Stimulated activated CD4-positive, alpha-beta T cell treated with anti-CD3 and anti-CD28 coated beads, Interleukin-4, amount 100 ng/mL, for 48 hours (primary cell): ENCODE results near the gene PRR30.

ENCODE experiments used
- DNase-seq, 2 donors: peaks; one replicate each; pipeline ENCODE4 v3.0.0-alpha.2; 2020; ENCODE audit warnings: low read depth in 2 of 2

PRR30 gene

DNA sequence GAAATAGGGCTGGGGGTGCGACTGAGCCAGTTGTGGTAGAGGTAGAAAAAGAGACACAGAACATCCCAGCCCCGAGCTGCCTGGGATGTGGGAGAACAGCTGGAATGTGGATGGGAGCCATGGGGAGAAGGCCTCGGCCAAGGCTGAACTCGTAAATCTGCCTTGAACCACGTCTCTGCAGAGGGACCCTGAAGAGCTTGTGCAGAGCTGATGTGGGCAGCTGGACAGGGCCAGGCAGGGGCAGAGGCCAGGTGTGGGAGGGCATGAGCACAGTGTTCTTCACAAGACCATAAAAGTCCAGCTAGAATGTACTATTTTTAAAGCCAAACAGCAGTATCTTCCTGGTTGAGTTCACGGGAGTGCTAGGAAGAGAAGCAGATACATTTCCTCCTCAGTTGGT lies 15.3 kb upstream of the PRR30 start:
- no peak for DNase-seq

GRCh38 chr2:27152796-27153464 lies 13.7 kb upstream of the PRR30 start:
- no peak for DNase-seq

DNA sequence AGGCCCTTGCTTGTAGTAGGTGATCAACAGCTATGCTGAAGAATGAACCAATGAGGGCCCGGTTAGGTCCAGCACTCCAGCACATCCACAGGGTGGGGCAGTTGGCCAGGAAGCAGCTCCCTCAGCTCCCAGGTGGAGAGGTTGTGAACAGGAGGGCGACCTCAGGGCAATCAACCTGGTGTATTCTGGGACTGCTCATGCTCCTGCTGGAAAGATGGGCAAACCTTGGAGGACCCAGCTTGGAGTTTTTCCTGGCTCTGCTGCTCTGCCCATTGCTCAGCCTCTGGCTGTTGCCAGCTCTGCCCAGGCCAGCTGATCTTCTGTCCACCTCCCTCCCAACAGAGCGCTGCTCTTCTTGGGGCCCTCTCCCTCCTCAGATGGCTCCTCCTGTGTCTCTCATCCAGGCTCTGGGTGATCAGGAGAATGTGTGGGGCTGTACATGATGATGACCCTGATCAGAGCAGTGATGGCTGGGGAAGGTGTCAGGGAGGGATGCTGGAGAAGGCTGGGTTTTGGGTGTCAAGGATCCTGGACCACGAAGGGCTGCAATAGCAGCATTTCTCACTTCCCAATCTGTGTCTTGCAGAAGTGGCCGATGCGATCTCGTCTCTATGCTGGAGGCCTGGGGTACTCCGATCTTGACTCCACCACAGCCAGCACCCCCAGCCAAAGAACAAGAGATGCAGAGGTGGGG lies 13.0 kb upstream of the PRR30 start:
- DNase-seq = no peak

DNA sequence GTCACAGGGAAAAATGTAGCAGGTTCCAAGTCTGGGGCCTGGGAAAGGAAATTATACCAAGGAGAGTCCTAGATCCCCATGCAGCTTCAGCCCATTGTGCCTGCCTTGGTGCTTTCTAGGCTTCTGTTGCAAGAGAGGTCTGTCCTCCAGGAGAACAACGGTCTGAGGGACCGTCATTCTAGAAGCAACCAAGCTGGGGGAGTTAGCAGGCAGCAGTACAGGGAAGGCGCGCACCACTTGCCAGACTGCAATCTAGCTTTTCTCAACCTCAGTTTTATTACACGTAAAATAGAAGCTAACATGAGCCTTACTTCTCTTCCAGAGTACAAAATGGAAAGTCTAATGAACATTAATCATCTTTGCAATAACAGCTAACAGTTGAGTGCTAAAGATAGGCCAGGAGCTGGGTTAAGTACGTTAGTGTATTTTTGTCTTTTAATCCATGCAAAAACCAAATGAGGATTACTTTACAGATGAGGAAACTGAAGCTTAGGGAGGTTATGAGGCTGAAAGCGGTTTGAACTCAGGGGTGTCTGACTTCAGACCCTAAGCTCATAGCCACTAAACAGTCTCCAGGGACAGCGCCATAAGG lies 11.5 kb upstream of the PRR30 start:
- no peak for DNase-seq

GRCh38 chr2:27149570-27150405 lies 10.6 kb upstream of the PRR30 start:
- DNase-seq = no peak

- DNase-seq = no peak
Measured at GRCh38 chr2:27148801-27149439, 9.7 kb upstream of the PRR30 start, which contains the start of gene TCF23. TSS of gene TCF23 (plus strand) at chr2:27149004. CDS start at chr2:27149134, 130 bp downstream.

DNA sequence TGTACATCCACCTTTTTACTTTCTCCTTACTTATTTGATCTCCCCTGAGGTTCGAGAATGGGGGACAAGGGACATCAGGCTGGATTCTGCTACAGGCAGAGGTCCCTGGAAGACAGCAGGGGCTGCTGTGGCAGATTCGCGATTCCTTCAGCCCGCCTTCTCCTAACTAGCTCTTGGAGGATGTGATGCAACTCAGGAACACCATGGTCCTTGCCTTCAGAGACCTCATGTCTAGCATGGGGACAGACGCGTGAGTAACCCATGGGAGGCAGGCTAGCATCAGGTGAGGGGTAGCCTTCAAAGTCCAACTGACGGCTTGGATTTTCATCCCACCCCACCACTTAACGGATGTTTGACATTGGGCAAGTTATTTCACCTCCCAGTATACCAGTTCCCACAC lies 8.7 kb upstream of the PRR30 start:
- DNase-seq = no peak

GRCh38 chr2:27145682-27146081 lies 6.5 kb upstream of the PRR30 start:
- DNase-seq = no peak

GRCh38 chr2:27143285-27143684 lies 4.1 kb upstream of the PRR30 start:
- no peak for DNase-seq

DNA sequence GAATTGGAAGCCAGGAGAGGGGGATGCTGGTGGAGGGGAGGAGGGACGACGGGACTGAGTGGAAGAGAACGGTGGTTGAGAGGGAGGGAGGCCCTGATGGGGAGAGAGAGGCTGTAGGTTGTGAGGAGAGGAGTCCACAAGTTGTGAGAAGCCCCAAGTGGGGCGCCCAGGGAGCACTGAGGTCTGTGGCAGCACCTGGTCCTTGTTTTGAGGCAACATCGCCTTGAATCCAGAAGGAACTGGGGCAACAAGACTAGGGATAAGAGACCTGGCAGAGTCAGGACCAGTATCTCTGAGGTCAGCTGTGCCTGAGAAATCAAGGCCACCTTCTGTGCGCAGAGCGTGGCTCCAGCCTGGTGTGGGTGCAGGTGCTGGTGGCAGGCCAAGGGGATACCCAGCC lies 1.1 kb downstream of the PRR30 start:
- no peak for DNase-seq

GRCh38 chr2:27137322-27137935 lies 1.8 kb downstream of the PRR30 start:
- DNase-seq = no peak

DNA sequence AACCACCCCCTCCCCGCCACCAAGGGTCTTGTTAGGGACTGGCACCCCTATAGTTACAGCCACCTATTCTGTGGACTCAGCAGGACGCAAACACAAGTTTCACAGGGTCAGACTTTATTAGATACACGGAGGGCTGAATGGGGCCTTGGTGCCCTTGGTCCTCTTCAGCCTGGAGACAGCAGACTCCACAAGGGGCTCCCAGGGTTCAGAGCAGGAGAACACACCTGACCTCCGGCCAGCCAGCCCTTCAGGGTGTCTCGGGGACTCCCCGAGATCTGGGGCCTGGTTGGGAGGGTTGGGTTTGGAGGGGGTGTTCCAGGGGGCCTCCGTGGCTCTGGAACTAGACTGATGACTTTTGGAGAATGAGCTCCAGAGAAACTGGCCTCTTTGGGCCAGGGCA lies 2.5 kb downstream of the PRR30 start:
- no peak for DNase-seq

DNA sequence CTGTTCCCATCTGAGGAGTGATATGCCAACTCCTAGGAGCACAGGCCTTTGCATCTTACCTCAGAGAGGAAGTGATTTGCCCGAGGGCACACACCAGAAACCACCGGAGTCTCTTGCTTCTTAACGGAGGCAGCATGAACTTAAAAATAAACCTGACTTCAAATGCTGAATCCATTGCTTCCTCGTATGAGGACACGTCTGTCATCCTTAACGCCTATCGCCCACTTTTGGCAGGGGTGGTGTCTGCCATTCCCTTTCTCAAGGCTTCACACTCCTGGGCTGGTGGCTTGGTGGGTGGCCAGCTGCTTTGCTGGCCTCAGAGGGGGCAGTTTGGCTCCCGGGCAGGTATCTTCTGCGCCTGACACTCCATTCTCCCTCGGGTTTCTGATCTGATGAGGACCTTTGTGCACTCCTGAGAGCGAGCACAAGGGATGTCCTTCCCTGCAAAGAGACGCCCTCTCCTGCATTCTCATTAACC lies 3.7 kb downstream of the PRR30 start:
- DNase-seq = no peak

DNA sequence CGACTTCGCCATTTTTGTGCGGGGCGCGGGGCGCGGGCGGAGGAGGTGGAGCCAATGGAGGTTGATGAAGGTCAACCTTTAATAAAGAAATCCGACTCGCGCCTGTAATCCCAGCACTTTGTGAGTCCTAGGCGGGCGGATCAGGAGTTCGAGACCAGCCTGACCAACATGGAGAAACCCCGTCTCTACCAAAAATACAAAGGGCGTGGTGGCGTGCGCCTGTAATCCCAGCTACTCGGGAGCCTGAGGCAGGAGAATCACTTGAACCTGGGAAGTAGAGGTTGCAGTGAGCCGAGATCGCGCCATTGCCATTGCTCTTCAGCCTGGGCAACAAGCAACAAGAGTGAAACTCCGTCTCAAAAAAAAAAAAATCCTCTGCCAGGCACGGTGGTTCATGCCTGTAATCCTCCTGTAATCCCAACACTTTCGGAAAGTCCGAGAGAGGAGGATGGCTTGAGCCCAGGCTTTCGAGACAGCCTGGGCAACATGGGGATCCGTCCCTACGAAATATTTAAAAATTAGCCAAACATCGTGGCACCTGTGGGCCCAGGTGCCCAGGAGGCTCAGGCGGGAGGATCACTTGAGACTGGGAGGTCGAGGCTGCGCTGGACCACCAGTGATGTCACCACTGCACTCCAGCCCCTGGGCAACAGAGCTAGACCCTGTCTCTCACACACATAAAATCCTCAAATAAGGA lies 4.3 kb downstream of the PRR30 start:
- no peak for DNase-seq

- peak; percentile 98 for DNase-seq
Measured at GRCh38 chr2:27133905-27134780, 5.1 kb downstream of the PRR30 start, which contains the start of gene PREB. TSS of gene PREB (minus strand) at chr2:27134636. CDS start at chr2:27134421, 215 bp downstream.

GRCh38 chr2:27133195-27133875 lies 5.9 kb downstream of the PRR30 start:
- DNase-seq = no peak

DNA sequence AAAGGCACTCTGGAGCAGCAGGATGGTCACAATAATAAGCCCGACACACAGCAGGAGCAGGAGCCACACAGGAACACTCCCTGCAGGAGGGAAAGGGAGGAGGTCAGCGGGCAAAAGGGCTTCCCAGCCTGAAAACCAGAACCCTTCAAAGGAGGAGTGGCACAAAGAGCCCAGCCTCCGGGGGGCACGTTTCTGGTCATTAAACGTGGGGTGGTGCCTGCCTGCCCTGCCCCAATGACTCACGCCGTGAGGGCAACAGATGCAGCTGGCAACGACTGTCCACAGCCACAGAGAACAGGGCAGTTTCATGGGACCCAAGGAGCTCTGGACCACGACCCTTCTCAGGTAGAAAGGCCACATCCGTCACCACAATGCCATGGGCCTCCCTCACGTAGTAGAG lies 7.8 kb downstream of the PRR30 start:
- no peak for DNase-seq

- DNase-seq = no peak
Measured at GRCh38 chr2:27130396-27130795, 8.8 kb downstream of the PRR30 start.
